HG03439 (cell line): ENCODE results near the gene RPTOR.
"Not testable (repeated sequence)": the region's sequence is repeated elsewhere in the genome, so short reads cannot be mapped to it uniquely, and the experiment has no call there.

Experiments used
- ATAC-seq: cut with Tn5 transposase; IDR thresholded peaks from one replicate; pipeline ENCODE4 v1.9.1; 2021; ENCODE audit warnings: mild to moderate bottlenecking, moderate library complexity; ENCODE audit not compliant: unreplicated experiment

Gene RPTOR

GRCh38 chr17:80790981-80791742 is 246.5 kb downstream of the RPTOR start:
- ATAC-seq = no peak

- ATAC-seq = no peak
These were observed 247.2 kb downstream of the RPTOR start for GRCh38 chr17:80791758-80792284.

- ATAC-seq = no peak
These were observed 247.7 kb downstream of the RPTOR start for GRCh38 chr17:80792373-80792781.

- ATAC-seq = no peak
These were observed 248.8 kb downstream of the RPTOR start for GRCh38 chr17:80793421-80793820.

GRCh38 chr17:80793851-80794267 is 249.2 kb downstream of the RPTOR start:
- no peak for ATAC-seq

GRCh38 chr17:80794281-80795089 is 249.8 kb downstream of the RPTOR start:
- no peak for ATAC-seq

- ATAC-seq = no peak
These were observed 250.5 kb downstream of the RPTOR start for GRCh38 chr17:80795090-80795580.

GRCh38 chr17:80795754-80796153 is 251.1 kb downstream of the RPTOR start:
- ATAC-seq = no peak

- ATAC-seq = no peak
These were observed 251.8 kb downstream of the RPTOR start for GRCh38 chr17:80796430-80796861.

GRCh38 chr17:80797222-80797621 is 252.6 kb downstream of the RPTOR start:
- not testable (repeated sequence) for ATAC-seq

- ATAC-seq = no peak
These were observed 253.3 kb downstream of the RPTOR start for GRCh38 chr17:80797741-80798594.

- no peak for ATAC-seq
These were observed 254.2 kb downstream of the RPTOR start for GRCh38 chr17:80798595-80799537.

GRCh38 chr17:80799538-80800480 is 255.2 kb downstream of the RPTOR start:
- no peak for ATAC-seq

- ATAC-seq = no peak
These were observed 256.1 kb downstream of the RPTOR start for GRCh38 chr17:80800481-80801391.

GRCh38 chr17:80802626-80803450 is 258.2 kb downstream of the RPTOR start:
- ATAC-seq = no peak
